MV-4-11 (cell line): ENCODE measurements around the gene OTUD3.
"Not testable (repeated sequence)": the region's sequence is repeated elsewhere in the genome, so short reads cannot be mapped to it uniquely, and the experiment has no call there.

Experiments
- DNase-seq: peaks from one replicate; lab custom pipeline; 2025; lab: John Stamatoyannopoulos, UW

OTUD3 gene

GRCh38 chr1:19868575-19868974, 13.6 kb upstream of the OTUD3 start:
- DNase-seq: not testable (repeated sequence)

GRCh38 chr1:19869453-19869852, 12.7 kb upstream of the OTUD3 start:
- DNase-seq: not testable (repeated sequence)

- DNase-seq: no peak
Observed at GRCh38 chr1:19869929-19870328, 12.3 kb upstream of the OTUD3 start.

- no peak for DNase-seq
Observed at GRCh38 chr1:19872190-19872589, 10.0 kb upstream of the OTUD3 start.

GRCh38 chr1:19877181-19877750, 4.9 kb upstream of the OTUD3 start:
- DNase-seq: no peak

- DNase-seq: no peak
Observed at GRCh38 chr1:19877821-19878636, 4.2 kb upstream of the OTUD3 start.

- no peak for DNase-seq
Observed at GRCh38 chr1:19878637-19878985, 3.6 kb upstream of the OTUD3 start.

- DNase-seq: no peak
Observed at GRCh38 chr1:19879227-19879626, 3.0 kb upstream of the OTUD3 start.

- no peak for DNase-seq
Observed at GRCh38 chr1:19879661-19880060, 2.5 kb upstream of the OTUD3 start.

GRCh38 chr1:19880841-19881240, 1.4 kb upstream of the OTUD3 start:
- DNase-seq: not testable (repeated sequence)

GRCh38 chr1:19884312-19884711, 2.1 kb downstream of the OTUD3 start:
- DNase-seq: no peak

- no peak for DNase-seq
Observed at GRCh38 chr1:19885821-19886220, 3.6 kb downstream of the OTUD3 start.

- DNase-seq: no peak
Observed at GRCh38 chr1:19888112-19888511, 5.9 kb downstream of the OTUD3 start.

GRCh38 chr1:19889656-19890055, 7.5 kb downstream of the OTUD3 start:
- no peak for DNase-seq

GRCh38 chr1:19892129-19892528, 9.9 kb downstream of the OTUD3 start:
- DNase-seq: no peak

GRCh38 chr1:19892628-19893168, 10.5 kb downstream of the OTUD3 start:
- DNase-seq: peak; percentile 87

GRCh38 chr1:19893687-19894086, 11.5 kb downstream of the OTUD3 start:
- DNase-seq: no peak

- no peak for DNase-seq
Observed at GRCh38 chr1:19894218-19894617, 12.0 kb downstream of the OTUD3 start.

GRCh38 chr1:19901653-19902052, 19.5 kb downstream of the OTUD3 start:
- no peak for DNase-seq

GRCh38 chr1:19903621-19904020, 21.4 kb downstream of the OTUD3 start:
- DNase-seq: no peak

- DNase-seq: no peak
Observed at GRCh38 chr1:19907456-19907855, 25.3 kb downstream of the OTUD3 start.

GRCh38 chr1:19909392-19909791, 27.2 kb downstream of the OTUD3 start:
- no peak for DNase-seq

GRCh38 chr1:19909971-19910370, 27.8 kb downstream of the OTUD3 start:
- no peak for DNase-seq

GRCh38 chr1:19910650-19911049, 28.5 kb downstream of the OTUD3 start:
- DNase-seq: no peak
